Mesothelial cell of epicardium (in vitro differentiated cells): ENCODE results near the gene FBXO31. TPM values are rescaled to one million over a fixed set of nuclear protein-coding genes. Genes with fewer than 3 reads are reported as not detected.

Experiments
- DNase-seq, 2 experiments: peaks; one replicate each; pipeline ENCODE4 v3.0.0; 2021; ENCODE audit warnings: low spot score in 2 of 2; ENCODE audit not compliant: unreplicated experiment in 2 of 2
- H3K27ac Mint-ChIP-seq: 2 replicates; pipeline ENCODE4 v1.8.0; 2021; ENCODE audit warnings: mixed read lengths
- H3K27me3 Mint-ChIP-seq: 2 replicates; pipeline ENCODE4 v1.8.0; 2021; ENCODE audit warnings: low read depth, mixed read lengths
- H3K36me3 Mint-ChIP-seq: 2 replicates; pipeline ENCODE4 v1.8.0; 2021; ENCODE audit warnings: mixed read lengths
- H3K4me1 Mint-ChIP-seq: 2 replicates; pipeline ENCODE4 v1.8.0; 2021; ENCODE audit warnings: mixed read lengths
- H3K4me3 Mint-ChIP-seq: 2 replicates; pipeline ENCODE4 v1.8.0; 2021; ENCODE audit warnings: mild to moderate bottlenecking, moderate library complexity, mixed read lengths
- H3K9me3 Mint-ChIP-seq: 2 replicates; pipeline ENCODE4 v1.8.0; 2021; ENCODE audit warnings: mixed read lengths
- total RNA-seq: library from RNA; stranded (reverse); gene quantifications from 3 replicates; pipeline ENCODE4 v1.2.1, GENCODE V29; 2021
- TF ChIP-seq, protein P1 (sequence below): fragments of 200-600 bp; sonication (generic); IDR thresholded peaks from one replicate; pipeline ENCODE4 v1.5.0; 2021; ENCODE audit warnings: antibody characterized with exemption; ENCODE audit not compliant: unreplicated experiment

FBXO31 gene
- total RNA-seq, 1 donor from 2014 or later: 38.1 TPM

DNA sequence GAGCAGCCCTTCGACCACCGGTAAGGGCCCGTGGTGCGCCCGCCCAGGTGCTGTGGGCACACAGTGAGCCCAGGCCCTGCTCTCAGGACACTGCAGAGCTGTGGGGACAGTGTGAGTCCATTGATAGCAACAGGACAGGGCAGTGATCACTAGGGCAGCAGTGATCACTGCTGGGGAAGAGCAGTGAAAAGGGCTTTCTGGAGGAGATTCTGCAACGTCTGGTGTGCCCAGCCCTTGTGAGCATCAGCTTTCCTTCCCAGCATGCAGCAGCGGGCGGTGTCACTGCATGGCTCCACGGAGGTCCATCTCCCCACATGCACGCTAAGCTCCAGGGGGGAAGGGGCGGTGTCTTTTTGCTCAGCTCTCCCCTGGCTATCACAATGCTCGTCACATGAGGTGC, 40.7 kb upstream of the FBXO31 start:
- Mint-ChIP-seq H3K4me3 (no peak overlapping the region), H3K36me3 (peaks cover 31% of the 10 kb centered on the region), H3K27ac (no peak overlapping the region), H3K4me1 (peaks cover 5% of the 10 kb centered on the region), H3K27me3 (no peaks in the 10 kb centered on the region), H3K9me3 (peaks cover 4% of the 10 kb centered on the region)
- DNase-seq: no peak
- TF ChIP-seq, protein P1, sequence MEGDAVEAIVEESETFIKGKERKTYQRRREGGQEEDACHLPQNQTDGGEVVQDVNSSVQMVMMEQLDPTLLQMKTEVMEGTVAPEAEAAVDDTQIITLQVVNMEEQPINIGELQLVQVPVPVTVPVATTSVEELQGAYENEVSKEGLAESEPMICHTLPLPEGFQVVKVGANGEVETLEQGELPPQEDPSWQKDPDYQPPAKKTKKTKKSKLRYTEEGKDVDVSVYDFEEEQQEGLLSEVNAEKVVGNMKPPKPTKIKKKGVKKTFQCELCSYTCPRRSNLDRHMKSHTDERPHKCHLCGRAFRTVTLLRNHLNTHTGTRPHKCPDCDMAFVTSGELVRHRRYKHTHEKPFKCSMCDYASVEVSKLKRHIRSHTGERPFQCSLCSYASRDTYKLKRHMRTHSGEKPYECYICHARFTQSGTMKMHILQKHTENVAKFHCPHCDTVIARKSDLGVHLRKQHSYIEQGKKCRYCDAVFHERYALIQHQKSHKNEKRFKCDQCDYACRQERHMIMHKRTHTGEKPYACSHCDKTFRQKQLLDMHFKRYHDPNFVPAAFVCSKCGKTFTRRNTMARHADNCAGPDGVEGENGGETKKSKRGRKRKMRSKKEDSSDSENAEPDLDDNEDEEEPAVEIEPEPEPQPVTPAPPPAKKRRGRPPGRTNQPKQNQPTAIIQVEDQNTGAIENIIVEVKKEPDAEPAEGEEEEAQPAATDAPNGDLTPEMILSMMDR: no peak

DNA sequence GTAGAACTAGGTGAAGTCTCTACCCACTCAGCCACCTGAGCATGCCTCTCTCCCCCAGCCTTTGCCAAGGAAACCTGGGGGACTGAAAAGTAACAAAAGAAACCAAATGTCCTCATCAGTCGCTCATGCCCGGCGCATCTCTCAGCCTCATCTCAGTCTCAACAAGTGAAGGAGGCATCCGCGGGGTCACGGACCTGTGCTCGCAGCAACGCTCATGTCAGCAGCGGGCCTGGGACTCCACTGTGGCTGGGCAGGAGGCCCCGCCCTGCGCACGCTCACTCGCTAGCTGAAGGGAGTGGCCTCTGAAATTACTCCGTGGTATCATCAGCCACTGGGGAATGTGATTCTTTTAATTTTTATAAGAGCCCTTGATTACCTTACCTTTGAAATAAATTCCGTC, 39.9 kb upstream of the FBXO31 start:
- no peaks in the 10 kb centered on the region for H3K27me3 Mint-ChIP-seq
- H3K4me1 Mint-ChIP-seq: peaks cover 5% of the 10 kb centered on the region
- H3K27ac Mint-ChIP-seq: no peak overlapping the region
- peaks cover 31% of the 10 kb centered on the region for H3K36me3 Mint-ChIP-seq
- H3K4me3 Mint-ChIP-seq: no peak overlapping the region
- peaks cover 4% of the 10 kb centered on the region for H3K9me3 Mint-ChIP-seq
- TF ChIP-seq, protein P1: no peak
- DNase-seq: no peak

DNA sequence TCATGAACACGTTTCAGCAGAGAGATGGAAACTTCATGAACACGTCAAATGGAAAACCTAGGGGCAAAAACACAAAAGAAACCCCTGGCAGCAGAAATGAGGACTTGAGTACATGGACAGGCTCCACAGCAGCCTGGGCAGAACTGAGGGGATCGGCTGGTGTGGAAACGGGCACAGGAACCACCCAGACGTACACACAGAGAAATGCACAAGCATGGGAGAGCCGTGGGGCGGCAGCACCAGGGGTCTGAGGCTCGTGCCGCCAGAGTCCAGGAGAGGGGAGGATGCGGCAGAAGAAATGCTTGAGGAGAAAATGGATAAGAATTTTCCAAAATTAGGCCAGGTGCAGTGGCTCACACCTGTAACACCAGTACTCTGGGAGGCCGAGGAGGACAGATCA, 38.5 kb upstream of the FBXO31 start:
- Mint-ChIP-seq H3K4me3 (no peak overlapping the region), H3K27ac (no peak overlapping the region), H3K27me3 (no peaks in the 10 kb centered on the region), H3K4me1 (peaks cover 5% of the 10 kb centered on the region), H3K9me3 (peaks cover 4% of the 10 kb centered on the region), H3K36me3 (peaks cover 31% of the 10 kb centered on the region)
- DNase-seq: no peak
- TF ChIP-seq, protein P1: no peak

DNA sequence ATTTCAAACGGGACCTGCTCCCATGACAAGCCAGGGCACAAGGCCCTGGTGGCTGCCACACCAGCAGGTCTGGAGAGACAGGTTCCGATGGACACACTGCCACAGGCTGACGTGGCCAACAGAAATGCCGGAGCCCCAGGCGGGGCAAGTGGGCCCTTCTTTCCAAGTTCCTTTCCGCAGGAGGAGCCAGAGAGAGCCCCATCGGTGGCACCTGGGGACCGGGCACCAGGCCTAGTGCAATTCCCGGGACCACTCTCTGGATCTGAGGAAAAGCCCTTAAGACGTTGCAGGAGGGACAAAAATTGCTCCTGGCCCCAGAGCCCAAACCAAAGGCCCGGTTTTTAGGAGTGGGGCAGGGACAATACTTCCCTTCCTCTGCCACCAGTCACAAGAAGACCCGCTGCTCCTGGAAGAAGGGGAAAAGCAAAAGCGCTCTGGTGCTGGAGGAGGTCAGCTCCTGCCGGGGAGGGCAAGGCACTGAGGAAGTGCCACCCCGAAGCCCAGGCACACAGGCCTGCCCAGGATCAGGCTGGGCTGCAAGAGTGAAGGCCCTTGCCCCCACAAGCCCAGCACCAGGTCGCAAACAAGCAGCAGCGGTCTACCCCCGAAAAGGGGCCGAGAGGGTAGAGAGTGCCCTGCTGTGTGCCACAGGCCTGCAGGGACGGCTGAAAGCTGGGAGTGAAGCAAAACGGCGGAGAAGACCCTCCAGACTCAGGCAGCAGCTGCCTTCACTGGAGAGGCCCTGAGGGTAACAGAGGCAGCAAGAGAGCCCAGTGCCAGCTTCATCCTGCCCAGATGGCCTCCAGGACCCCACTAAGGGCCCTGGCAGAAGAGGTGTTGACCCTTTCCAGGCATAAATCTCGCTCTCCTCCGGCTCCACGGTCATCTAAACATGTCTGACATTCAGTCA, 37.7 kb upstream of the FBXO31 start:
- peaks cover 33% of the 10 kb centered on the region for H3K36me3 Mint-ChIP-seq
- peaks cover 4% of the 10 kb centered on the region for H3K9me3 Mint-ChIP-seq
- no peak overlapping the region for H3K27ac Mint-ChIP-seq
- no peaks in the 10 kb centered on the region for H3K27me3 Mint-ChIP-seq
- no peak for DNase-seq
- H3K4me1 Mint-ChIP-seq: peaks cover 5% of the 10 kb centered on the region
- TF ChIP-seq, protein P1: no peak
- no peak overlapping the region for H3K4me3 Mint-ChIP-seq

DNA sequence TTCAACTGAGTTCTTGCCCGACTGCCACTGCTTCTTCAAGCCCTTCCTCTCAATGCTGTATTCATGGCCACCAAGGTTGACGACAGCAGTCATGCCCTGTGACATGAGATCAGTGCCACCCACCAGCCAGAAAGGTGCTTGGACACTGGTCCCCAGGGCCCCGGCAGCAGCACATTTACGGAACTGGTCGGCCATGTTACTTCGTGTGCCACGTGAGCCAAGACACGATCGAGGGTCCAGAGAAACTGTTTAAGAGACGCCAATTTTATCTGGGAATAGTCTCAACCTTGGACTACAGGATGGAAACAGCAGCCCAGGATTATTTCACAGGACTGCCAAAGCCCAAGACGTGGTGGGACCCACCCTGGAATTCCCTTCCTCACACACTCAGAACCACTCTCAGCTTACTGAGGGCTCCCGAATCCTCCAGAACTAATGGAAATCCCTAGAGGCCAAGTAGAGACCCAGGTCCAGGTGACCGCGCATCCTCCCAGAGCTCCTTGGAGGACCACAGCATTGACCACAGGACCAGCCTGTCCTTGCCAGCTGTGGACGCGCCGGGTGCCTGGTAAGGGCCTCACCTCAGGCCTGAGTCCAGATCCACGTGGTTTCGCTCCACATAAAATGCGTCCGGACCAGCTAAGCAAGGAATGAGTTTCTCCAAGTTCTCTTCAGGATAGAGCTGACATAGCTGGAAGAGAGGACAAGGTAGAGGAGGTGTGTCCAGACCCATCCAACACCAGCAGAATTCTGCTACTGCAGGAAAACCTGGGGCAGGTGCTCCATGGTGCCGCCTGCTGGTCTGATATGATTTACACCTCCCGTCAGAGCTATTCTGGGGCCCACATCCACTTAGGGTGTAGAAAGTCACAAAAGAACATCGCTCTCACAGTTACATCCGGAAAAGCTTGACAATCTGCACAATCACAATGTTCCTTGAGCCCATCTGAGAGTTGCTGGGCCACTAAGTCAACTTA, 36.7 kb upstream of the FBXO31 start:
- no peak for DNase-seq
- Mint-ChIP-seq H3K4me1 (no peaks in the 10 kb centered on the region), H3K27me3 (no peaks in the 10 kb centered on the region), H3K36me3 (peaks cover 35% of the 10 kb centered on the region), H3K27ac (no peak overlapping the region), H3K9me3 (peaks cover 4% of the 10 kb centered on the region), H3K4me3 (no peak overlapping the region)
- TF ChIP-seq, protein P1: no peak
